HG03571 (cell line): ENCODE results near the gene ALPP.

Experiments used
- ATAC-seq: cut with Tn5 transposase; IDR thresholded peaks from one replicate; pipeline ENCODE4 v1.9.1; 2021; ENCODE audit not compliant: unreplicated experiment

The ALPP gene

DNA sequence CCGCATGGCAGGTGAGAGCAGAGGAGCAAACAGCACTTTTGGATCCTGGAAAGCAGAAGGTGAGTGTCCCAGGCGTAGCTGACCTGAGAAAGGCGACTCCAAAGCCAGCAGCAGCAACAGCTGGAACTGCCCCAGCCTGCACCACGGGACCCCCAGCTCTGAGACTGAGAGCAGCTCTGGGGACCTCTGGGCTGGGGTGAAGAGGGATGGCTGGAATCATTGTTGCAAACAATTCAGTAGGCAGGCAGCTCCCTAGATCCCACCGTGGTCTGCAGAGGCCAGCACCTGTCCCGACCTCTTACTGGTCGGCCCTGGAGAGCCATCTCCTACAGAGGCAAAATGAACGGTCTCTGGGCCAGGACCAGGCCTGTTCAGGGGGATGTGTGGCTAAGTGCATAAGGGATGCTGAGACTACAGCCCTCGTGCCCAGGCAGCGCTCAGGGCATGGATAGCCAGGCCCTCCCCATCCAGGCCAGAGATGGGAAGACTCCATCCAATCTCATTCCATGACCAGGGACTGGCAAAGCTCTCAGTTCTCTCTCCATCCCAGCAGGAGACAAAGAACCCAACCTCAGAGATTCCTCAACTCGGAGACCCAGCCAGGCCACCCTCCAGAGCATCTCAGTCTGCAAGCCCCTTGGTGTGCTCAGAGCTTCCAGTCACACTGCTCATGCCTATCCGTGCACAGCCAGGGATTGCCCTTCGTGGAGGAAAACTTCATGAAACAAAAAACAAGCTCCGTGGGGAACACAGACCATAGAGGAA is 38.2 kb upstream of the ALPP start:
- ATAC-seq, result no peak

DNA sequence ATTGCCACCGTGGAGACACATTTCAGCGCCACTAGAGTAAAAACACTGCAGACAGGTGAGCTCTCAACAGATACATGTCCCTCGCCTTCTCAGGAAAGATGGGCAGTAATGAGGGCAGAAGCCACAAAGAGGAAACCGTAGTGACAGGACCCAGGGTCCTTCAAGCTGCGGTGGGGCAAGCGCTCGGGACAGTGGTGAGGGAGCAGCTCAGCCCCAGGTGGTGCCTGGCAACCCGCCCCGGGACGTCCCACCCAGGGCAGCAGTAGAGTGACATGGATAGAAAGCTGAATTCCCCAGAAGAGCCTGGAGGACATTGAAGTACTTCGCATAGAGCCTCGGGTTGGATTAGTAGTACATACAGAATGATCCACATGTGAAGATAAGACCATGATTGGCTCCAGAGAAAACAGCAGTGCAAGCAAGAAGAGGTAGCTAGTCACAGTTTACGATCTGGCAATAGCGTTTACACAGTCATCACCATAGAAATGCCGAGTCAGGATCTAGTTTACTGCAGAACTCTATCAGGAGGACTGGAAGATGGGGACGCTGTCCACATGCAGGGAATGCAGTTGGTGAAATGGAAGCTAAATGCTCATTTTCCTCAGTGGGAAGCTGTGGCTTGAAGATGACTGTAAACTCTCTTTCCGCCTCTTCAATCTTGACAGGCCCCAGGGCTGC is 37.4 kb upstream of the ALPP start:
- no peak for ATAC-seq

DNA sequence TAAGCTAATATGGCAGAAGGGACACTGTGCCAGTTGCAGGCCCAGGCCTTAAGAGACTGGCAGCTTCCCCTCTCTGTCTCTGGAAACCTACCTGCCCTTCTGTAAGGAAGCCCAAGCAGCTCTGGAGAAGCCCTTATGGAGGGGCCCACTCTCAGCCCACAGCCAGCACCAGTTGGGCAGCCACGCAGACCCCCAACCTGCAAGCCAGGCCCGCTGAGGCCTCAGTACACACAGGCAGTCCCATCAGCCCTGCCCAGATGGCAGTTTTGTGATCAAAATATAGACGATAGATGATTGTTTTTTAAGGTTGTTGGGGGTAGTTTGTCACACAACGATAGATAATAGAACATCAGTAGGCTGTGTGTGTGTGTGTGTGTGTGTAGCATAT is 36.8 kb upstream of the ALPP start:
- no peak for ATAC-seq

DNA sequence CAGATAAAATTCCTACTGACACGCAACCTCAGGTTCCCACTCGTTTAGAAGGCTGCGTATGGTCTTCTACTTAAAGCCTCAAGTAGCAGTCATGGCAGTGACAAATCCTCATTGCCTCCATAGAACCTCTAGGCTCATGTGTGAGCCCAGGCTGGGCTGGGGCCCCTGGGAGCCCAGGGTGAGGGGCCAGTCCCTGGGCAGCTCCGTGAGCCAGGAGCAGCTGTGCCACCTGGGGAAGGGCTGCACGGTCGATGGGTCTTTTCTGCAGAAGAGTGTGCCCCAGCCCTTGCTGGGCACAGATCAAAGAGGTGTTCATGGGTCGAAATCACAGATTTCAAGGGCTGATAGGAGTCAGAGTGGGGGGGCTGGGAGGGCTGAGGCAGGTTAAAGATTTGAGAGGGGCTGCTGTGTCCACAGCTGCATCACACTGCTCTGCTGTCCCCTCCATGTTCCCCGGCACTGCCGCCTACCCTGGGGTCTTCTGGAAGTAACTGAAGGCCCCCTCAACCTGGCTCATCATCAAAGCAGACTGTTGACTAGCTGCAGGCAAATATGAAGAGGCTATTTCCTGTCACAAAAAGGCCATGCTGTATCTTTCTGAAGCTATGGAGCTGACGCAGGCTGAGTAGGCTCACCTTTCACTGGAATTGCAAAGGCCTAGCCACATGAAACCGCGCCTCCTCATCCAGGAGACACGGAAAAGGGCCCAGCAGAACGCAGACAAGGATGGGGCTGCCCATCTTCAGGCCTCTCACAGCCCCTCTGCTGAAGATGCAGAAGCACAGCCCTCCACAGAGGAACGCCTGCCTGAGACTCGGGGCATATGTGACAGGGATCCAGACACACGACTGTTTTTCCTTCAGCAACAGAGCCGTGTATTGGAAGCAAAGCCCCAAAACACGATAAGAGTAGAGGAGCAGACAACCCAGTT is 35.7 kb upstream of the ALPP start:
- ATAC-seq, result no peak

DNA sequence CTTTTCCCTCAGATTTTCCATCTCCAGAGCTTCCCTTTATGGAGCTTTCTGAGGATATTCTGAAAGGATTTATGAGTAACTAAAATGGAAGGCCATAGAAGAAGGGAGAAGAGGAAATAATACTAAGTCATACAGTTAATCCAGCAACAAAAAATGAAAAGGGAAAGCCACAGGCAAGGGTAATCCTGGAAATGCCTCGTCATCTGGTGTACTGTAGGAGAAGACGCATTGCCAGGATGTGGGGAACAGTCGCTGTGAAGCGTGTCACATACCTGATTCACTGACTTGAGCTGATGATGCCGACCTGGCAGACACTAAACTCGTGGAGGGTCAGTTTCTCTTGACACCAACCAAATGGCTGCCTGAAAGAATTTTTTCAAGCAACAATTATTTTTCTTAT is 34.7 kb upstream of the ALPP start:
- ATAC-seq, result no peak

DNA sequence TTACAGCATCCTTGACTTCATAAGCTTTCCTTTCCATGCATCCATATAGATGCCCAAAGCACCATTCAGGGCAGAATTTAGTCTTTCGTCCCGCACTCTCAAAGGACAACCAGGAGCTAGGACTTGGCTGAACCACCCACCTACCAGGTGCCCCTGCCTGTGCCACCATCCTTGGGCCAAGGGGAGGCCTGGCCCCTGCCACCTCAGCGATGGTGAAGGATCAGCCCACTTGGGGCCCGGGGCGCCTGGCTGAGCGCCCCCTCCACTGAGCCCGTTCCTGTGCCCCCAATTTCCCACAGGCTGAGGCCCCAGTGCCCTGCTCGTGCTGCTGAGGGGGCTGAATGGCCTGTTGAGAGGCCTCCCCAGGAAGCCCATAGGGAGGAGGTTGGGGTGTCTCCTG is 33.3 kb upstream of the ALPP start:
- ATAC-seq, result no peak

DNA sequence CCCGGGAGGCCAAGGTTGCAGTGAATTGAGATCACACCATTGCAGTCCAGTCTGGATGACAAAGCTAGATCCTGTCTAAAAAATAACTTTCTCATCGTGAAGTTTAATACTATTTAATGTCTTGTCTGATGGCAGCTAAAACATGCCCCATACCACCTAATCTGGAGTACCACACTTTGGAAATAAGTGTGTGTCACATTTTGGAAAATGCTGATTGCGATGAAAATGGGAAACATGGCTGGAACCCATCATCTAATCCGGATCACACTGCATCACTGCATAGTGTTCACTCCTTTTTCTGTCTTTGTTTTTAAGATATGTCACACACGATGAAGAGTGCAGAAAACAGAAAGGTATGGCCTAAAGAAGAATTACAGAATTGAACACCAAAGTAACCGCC is 31.2 kb upstream of the ALPP start:
- no peak for ATAC-seq

DNA sequence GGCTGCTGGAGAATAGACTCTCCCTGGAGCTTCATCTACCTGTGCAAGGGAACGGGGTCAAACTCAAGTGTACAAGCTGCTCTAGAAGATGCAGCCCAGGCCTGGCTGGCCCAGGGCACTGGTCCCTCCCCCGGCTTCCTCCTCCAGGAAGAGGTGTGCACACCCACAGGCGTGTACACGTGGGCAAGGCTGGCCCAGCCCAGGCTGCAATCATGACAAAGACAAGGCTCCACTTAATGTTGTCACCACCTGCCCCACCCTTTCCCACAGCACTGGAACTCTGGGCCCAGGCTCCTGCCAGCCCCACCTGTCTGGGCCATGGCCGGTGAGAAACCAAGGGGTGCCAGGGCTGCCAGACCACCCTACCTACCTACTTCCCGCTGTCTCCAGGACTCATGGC is 29.6 kb upstream of the ALPP start:
- ATAC-seq, result no peak

DNA sequence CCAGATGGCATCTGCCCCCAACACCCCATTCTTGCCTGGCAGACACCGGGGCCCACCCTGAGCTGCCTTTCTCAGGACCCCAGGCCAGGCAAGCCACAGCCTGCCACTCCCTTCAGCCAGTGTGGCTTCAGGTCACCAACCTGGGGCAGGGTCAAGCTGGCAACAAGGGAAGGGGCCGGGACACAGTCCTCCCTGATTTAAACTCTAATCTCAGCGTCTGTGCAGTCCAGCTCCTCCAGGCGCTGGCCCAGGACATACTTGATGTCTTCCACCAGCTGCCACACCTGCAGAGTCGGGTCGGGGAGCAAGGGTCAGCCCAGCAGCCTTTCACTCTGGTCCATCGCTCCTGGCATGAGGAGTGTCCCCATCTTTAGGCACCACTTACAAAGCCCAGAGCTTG is 29.0 kb upstream of the ALPP start:
- ATAC-seq, result no peak

DNA sequence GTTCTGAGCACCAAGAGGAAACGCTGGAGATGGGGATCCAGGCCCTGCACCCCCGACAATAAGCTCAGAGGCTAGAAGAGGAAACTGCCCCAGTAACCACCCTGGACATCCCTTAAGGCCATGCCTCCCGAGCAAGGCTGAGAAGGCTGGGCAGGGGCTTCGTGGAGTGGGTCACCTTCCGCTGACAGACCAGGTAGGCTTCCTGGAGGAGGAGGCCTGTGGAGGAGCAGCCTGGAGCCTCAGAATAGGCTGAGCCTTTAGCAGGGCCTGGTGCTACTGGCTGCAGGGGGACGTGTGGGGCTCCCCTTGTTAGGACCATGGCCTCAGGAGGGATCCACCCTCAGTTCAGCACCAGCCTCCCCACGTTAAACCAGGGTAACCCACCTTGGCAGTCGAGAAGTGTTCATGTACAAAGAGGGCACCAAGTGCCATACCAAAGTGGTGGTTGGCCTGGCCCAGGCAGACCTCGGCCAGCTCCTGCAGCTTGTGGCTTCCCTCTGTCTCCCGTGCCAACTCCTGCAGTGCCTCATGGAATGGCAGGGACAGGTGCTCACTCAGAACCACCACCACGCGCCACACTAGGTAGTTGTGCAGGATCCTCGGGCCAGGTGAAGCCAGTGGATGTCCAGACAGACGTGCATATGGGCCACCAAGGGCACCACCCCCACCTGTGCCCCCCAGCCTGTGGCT is 28.5 kb upstream of the ALPP start:
- no peak for ATAC-seq

DNA sequence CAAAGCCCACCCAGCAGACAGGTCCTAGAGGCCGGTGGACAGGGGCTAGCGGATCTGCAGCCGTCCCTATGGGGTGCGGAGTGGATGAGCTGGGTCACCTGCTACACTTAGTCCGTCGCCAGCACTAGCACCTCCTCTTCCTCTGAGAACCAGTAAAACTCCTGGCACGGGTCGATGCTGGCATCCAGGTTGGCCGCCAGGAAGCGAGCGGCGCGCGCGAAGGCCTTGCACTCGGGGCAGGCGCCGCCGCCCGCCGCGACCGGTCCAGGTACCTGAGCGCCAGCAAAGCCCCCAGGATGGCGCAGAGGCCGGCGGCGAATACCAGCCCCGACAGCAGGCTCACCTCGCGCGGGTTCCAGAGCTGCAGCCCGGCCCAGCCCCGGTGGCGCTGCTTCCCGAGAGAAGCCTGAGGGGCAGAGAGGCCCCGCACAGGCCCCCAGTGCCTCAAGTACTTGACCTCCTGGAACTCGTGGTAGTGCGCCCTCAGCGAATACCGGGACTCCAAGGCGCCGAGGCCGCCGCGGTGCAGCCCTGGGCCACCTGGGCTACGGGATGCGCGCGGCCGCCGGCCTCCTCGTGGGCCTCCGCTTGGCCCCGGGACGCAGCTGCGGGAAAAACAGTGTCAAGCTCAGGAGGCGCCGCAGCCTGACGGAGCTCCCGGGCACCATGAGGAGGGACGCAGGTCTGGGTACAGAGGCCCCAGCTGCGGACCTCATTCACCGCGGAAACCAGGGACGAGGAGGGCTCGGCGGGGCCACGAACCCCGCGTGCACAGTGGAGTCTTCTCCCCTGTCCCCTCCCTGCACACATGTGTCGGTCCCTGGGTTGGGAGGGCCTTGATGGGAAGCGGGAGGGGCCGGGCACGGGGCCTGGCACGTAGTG is 27.5 kb upstream of the ALPP start:
- no peak for ATAC-seq

DNA sequence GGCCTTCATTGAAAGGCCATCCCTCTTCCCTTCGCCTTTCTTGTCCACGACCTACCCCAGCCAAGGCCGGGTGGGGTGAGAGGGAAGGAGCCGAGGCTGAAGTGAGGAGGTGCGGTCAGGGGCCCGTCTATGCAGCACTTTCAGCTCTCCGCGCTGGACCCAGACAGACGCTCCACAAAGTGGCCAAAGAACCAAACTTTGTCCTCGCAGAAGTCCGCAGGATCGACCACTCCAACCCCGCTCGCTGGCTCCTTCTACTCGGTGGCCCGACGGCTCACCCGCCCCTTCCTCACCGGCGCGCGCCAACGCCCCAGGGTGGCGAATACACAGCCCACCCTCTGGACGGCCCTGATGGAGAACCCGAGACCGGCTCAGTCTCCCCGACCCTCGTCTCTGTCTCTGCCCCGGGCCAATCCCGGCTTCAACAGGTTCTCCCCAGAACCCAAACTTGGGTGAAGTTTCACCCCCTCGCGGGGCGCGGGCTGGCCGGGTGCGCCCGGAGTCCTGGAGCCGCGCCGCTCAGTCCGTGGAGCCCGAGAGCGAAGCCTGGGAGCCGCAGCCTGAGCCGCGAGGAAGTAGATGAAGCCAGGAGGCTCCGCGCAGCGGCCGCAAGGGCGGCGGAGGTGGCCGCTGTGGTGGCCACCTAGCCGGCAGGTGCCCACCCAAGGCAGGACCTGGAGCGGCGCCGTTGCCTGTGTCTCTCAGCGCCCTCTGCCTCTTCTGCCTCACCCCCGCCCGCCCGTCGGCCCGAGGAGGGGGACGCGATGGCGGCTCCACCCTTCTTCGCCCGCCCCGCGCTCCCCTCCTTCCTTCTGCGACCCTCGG is 26.7 kb upstream of the ALPP start:
- no peak for ATAC-seq

DNA sequence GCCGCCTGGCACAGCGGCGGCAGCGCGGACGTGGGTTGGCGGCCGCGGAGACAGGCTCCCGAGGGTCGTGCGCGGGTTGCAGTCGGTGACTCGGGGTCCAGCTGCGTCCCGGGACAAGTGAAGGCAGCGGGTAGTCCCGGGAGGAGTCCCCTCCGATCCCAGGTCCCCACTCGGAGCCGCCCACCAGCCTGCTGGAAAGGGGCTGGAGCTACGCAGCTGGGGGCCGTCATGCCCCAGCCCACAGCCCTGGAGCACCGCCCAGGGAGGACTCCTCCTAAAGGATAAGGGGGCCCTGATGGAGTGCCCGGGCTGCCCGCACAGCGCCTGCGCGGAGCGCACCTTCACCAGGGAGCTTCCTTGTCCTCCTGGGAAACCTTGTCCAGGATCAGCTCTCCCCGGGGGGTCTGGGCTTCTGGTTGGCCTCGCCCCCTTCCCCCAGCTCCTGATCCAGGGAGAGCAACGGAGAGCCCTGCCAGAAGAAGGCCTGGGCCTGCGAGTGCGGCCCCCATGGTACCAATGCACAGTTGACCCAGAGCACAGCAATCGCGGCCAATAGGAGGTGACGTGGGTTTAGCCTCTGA is 25.9 kb upstream of the ALPP start:
- no peak for ATAC-seq

DNA sequence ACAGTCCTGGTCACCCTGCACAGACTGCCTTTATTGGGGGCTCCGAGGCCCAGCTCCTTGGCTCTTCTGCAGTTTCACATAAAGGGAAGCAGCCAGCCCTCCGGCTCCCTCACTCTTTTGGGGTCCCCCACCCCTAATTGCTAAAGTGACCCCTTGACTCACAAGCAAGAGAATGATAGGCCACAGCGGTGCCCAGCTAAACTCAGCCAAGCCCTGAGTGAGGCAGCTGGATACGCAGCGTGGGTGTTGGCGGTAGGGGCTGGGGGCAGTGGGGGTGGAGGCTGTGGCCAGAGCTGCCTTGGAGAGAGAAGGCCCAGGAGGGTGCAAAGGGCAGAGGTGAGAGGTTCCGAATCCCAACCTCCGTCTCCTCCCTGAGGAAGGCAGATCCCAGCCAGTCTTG is 25.5 kb upstream of the ALPP start:
- ATAC-seq, result no peak

DNA sequence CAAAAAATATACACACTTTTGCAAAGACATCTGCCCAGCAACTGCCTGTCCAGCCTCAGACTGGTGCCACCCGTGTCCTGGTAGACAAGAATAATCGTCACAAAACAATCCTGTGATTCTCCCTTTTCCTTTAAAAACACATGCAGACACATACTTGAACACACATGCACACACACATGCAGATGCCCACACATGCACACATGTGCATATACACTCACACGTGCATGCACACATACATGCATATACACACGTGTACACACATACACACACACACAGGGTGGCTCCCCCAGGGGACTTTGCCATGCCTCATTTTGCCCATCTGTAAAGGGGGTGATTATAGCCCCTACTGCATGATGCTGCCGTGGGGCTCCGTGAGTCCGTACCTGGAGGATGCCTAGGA is 24.9 kb upstream of the ALPP start:
- ATAC-seq, result no peak

DNA sequence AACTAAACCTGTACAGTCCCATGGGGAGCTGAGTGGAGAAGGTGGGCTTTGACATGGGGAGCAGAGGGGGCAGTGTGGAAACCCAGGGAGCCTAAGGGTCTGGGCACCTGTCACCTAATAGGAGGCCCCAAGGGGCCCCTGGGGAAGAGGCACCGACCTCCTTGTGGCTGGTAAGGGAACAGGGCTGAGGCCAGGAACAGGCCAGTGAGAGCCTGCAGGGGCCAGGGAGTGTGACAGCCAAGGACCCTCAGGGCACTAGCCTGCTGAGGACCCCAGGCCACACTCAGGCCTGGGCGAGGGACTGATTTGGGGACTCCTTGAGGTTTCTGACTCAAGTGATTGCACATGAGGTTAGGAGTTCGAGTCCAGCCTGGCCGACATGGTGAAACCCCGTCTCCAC is 24.5 kb upstream of the ALPP start:
- ATAC-seq, result no peak

DNA sequence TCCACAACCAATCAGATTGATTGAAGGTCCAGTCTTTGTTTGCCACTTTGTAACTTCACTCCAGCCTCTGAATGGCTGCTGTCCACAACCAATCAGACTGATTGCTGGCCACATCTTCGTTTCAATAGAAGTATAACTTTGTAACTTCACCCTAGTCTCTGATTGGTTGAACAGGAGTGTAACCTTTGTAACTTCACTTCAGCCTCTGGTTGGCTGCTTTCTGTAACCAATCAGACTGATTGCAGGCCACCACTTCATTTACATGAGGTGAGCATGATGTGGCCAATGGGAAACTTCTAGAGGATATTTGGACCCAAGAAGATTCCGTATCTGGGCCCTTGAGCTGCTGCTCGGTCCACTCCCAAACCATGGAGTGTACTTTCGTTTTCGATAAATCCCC is 16.9 kb upstream of the ALPP start:
- ATAC-seq, result no peak

DNA sequence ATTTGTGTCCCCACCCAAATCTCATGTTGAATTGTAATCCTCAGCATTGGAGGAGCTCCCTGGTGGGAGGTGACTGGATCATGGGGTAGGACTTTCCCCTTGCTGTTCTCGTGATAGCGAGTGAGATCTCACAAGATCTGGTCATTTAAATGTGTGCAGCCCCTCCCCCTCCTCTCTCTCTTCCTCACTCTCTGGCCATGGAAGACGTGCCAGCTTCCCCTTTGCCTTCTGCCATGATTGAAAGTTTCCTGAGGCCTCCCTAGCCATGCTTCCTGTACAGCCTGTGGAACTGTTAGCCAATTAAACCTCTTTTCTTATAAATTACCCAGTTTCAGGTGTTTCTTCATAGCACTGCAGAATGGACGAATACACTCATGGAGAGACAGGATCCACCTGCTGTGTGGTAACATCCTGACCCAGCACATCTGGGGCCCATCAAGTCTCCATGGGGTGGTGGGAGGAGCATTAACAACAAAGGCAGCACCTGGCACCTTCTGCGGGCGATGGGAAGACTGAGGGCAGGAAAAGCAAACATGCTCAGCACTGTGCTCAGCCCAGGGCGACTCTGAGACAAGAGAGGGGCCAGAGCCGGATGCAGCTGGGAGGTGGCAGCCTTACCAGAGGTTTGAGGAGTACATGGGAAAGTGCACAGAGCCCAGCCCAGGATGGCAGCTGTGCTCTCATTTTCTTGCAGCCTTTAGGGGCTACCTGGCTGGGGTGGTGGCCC is 16.2 kb upstream of the ALPP start:
- no peak for ATAC-seq
